Kidney glomerular epithelial cell (primary cell): ENCODE results near the gene TF.

Experiments used
- DNase-seq: peaks from one replicate; lab custom pipeline; 2025; lab: John Stamatoyannopoulos, UW

The TF gene

GRCh38 chr3:133747373-133747772, 1.2 kb downstream of the TF start:
- no peak for DNase-seq

- DNase-seq, result no peak
These were observed 1.9 kb downstream of the TF start for GRCh38 chr3:133747907-133748639.

- DNase-seq, result no peak
These were observed 3.5 kb downstream of the TF start for GRCh38 chr3:133749427-133750258.

DNA sequence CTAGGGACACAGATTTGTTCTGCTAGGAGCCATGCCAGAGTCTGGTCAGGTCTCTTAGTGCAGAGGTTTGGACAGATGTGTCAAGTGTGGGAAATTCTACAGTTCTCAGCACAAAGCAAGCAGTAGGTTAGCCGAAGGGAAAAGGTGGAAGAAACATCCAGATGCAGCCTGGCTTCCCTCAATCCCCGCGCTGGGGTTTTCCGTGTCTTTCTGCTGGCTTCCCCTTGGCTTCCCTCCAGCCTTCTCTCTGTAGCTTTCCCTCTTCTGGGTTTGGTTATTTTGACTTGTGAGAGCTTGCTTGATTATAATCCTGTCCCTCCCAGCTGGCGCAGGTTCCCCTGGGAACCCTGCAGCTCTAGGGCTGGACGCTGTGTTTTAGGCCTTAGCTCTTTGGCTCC, 4.1 kb downstream of the TF start:
- no peak for DNase-seq

DNA sequence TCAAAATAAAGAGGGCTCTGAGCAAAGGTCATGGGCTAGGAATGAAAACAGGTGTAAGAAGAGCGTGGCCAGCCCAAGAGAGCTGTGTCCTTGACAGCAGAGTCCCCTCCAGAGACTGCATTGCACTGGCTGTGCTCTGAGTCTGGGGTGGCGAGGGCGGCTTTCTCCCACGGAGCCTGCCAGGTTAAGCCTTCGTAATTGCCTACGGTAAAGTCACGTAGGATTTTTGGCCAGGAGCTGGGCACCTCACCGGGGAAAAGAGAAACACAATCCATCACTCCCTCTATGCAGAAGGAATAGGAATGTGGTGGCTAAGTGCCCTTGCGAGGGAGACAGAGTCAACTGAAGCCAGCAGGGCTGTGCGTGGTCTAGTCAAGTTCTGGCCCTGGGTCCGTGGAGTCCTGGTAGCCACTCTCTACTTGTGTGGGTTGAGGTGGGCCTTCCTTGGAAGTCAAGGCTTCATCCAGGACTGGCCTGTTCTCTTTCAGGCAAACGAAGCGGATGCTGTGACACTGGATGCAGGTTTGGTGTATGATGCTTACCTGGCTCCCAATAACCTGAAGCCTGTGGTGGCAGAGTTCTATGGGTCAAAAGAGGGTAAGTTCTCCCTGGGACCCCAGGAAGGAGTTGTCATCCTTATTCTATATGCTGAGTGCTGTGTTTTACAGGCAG, 7.0 kb downstream of the TF start:
- DNase-seq, result no peak

DNA sequence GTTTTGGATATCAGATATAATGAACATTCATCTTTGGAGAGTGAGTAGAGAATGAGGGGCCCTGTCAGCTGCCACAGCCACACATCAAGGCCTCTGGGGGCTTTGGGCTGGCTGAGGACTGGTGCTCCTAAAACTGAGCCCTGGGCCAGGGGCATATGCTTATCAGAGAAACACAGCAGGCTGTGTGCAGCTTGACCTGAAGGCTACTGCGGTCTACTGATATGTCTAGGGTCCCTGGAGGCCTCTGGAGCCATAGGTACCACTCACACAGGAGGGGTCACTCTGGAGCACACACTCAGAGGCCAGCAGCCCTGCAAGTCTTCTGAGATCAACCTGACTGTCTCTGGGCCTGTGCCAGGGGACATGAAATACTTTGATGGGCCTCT, 7.6 kb downstream of the TF start:
- no peak for DNase-seq

DNA sequence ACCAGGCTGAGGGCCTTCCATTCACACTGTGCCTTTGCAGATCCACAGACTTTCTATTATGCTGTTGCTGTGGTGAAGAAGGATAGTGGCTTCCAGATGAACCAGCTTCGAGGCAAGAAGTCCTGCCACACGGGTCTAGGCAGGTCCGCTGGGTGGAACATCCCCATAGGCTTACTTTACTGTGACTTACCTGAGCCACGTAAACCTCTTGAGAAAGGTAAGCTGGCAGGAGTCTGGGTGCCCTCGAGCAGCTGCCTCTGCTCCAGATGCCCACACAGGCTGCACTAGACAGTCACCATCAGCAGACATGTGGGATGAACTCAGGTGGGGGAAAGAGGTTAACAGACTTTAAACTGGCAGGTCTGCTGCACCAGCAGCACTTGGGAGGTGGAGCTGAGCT, 8.3 kb downstream of the TF start:
- no peak for DNase-seq

- DNase-seq, result no peak
These were observed 9.0 kb downstream of the TF start for GRCh38 chr3:133754973-133755828.

DNA sequence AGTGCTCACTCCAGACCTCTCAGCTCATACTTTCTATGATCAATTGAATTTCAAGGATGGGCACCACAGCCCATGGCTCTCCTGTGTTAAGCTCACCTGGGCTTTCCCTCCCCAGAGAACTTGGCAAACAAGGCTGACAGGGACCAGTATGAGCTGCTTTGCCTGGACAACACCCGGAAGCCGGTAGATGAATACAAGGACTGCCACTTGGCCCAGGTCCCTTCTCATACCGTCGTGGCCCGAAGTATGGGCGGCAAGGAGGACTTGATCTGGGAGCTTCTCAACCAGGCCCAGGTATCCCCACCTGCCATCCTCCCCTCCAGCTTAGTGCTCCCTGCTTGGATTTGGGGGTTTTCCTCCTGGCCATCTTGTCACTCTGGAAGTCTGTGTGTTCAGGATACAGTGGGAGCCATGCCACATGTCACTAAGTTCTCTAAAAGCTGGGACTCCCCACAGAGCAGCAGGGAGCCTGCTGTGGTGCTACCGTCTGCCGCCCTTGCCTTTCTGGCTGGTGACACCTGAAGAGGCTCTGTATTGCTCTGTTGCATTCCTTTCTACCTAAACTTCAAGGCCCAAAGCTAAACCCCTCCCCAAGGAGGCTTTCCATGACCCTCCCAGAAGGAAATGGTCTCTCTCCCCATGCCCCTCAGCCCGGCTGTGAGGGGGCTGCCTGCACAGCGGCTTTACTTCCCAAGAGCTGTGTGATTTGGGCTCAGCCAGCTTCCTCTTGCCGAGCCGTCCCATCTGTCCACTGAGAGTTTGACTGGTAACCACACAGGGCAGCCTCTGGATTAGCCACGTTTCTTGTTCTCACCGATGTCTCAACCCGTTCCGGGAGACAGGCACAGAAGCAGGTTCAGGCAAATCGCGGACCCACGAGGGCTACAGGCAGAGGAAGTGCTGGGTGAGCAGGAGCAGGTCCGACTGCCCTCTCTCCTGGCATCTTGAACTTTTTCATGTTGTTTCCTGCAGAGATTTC, 10.8 kb downstream of the TF start:
- DNase-seq, result no peak

DNA sequence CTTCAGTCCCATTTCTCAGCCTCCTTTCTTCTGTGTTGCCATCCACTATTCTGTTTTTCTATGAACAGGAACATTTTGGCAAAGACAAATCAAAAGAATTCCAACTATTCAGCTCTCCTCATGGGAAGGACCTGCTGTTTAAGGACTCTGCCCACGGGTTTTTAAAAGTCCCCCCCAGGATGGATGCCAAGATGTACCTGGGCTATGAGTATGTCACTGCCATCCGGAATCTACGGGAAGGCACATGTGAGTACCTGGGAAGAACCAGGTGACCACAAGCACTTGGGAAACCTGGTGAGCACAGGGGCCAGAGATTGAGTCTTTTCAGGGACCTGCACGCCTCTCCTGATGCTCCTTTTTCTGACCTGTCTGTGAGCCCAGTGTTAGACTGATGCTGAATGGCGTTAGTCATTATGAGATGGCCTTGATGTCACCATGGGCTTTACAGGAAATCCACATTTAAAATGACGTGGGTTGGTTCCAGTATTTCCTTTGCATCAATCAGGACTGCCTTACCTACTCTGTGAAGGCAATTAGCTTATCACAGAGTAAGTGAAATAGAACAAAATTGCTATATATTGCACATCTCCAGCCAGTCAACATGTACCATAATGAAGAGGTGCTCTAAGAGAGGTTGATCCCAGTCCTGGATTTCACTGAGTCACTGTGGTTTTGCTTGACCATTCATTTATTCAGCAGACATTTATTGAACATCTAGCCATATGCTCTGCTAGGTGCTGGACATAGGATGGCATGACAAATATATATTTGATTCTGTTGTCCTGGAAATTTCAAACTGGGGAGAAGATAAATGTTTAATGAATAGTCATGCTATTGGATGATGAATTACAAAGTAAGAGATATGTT, 11.7 kb downstream of the TF start:
- no peak for DNase-seq

GRCh38 chr3:133758568-133758928, 12.4 kb downstream of the TF start:
- no peak for DNase-seq

- no peak for DNase-seq
These were observed 13.0 kb downstream of the TF start for GRCh38 chr3:133758964-133759739.

DNA sequence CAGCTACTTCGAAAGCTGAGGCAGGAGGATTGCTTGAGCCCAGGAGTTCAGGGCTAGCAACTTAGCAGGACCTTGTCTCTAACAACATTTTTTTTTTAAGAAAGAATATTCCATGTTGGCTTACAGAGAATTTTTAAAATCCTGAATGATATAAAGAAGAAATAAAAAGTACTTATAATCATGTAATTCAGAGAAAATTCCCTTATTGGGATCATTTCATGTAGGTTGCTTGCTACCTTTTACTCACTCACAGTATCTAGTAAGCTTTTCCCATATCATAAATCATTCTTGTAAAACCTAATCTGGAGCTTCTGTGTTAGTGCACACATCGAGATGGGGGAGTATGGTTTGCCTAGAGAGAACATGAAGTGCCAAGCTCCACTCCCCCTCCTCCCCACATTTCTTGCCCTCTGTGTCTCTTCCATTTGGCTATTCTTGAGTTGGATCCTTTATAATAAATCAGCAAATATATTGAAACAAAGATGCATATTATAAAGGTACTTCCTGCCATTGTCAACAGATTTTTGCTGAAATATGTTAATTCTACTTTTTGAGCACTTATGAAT, 13.6 kb downstream of the TF start:
- DNase-seq, result no peak

GRCh38 chr3:133760916-133761315, 14.7 kb downstream of the TF start:
- no peak for DNase-seq

GRCh38 chr3:133761605-133762484, 15.7 kb downstream of the TF start:
- DNase-seq, result no peak

- no peak for DNase-seq
These were observed 16.3 kb downstream of the TF start for GRCh38 chr3:133762539-133762938.

DNA sequence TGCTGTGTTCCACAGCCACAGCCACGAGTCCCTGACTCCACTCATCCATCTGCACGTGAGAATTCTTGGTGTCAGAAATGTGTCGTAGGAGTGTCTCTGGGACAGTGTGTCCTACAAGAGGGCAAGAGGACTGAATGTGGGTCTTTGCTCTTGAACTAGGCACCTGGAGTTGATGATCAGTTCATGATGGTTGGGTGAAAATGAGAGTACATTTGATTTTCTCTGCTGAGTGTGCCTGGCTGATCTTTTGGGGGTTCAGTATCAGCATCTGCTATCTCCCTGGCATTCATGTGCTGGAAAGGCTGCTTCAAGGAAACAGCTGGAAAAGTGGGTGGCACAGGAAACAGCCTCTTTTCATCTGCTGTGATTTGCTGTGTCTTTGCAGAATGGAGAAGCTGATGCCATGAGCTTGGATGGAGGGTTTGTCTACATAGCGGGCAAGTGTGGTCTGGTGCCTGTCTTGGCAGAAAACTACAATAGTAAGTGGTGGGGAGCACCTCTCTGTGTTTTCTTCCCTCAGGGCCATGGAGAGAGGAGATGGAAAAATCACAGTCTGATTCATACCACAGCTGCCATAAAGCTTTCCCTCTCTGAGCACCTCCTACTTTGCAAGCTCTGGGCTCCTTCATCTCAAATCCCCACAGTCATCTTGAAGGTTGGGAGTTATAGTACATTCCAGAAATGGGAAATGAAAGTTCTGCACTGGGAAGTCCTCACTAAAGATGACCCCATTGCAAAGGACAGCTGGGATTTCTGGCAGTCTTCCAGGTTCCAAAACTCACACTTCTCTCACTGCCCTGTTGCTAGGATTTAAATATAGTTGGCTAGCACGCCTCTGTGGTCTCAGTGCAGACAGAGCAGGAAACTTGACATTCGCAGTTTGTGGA, 17.8 kb downstream of the TF start:
- DNase-seq, result no peak
